Stomach (tissue), 4 donors: ENCODE results near the gene LMBR1L.

ENCODE experiments used
- CTCF ChIP-seq, 7 experiments: fragments of 450-650 bp in 4 of 7; fragments of 200-600 bp in 3 of 7; sonication (generic) in 3 of 7; IDR thresholded peaks; one replicate each; pipeline ENCODE4 v1.5.1; 2016 to 2019; ENCODE audit warnings: antibody characterized with exemption in 7 of 7, control low read depth in 2 of 7, mild to moderate bottlenecking in 1 of 7
- POLR2A ChIP-seq, 4 donors: fragments of 450-650 bp; IDR thresholded peaks; one replicate each; pipeline ENCODE4 v1.6.1; 2016; ENCODE audit warnings: antibody characterized with exemption in 4 of 4, control low read depth in 2 of 4, mild to moderate bottlenecking in 1 of 4, moderate library complexity in 1 of 4

- TF ChIP-seq POLR2A (IDR thresholded peaks at IDR 0.05), result no peak
- TF ChIP-seq CTCF (IDR thresholded peaks at IDR 0.05), result peak in 4 of 7 experiments; percentile 29 to 50 (median 40)
Measured at GRCh38 chr12:49121047-49121696, 10.5 kb upstream of the LMBR1L start.
